Measurements from ENCODE around the gene MAEL. TPM values are rescaled to one million over a fixed set of nuclear protein-coding genes. Genes with fewer than 3 reads are reported as not detected.

The MAEL gene
- total and polyA plus RNA-seq, 9 donors, result 0.27 to 1.1 (median 0.39) TPM

- WGBS (ENCODE audit: insufficient coverage), result 60% methylated on average over 1 of the region's 2 CpGs
- no peaks in the 10 kb centered on the region for H3K27me3 ChIP-seq (ENCODE audit: control insufficient read depth, insufficient read depth, low read length)
- DNase-seq, result no peak
- no peaks in the 10 kb centered on the region for H3K9me3 ChIP-seq (replicated peaks; ENCODE audit: control insufficient read depth, low read depth, low read length)
- H3K36me3 ChIP-seq (ENCODE audit: control insufficient read depth, insufficient read depth, low read length), result no peaks in the 10 kb centered on the region
- H3K4me1 ChIP-seq (ENCODE audit: control insufficient read depth, insufficient read depth, low read length), result no peaks in the 10 kb centered on the region
- no peak overlapping the region for H3K27ac ChIP-seq (ENCODE audit: low read length)
- H3K4me3 ChIP-seq (ENCODE audit: low read length), result no peak overlapping the region
Observed at GRCh38 chr1:166956057-166956850, 32.8 kb upstream of the MAEL start.

- H3K27ac ChIP-seq (ENCODE audit: low read length), result no peak overlapping the region
- H3K27me3 ChIP-seq (ENCODE audit: control insufficient read depth, insufficient read depth, low read length), result no peaks in the 10 kb centered on the region
- no peak overlapping the region for H3K4me3 ChIP-seq (ENCODE audit: low read length)
- no CpG with 5 or more reads among the region's 2 CpGs for WGBS (ENCODE audit: insufficient coverage)
- DNase-seq, result no peak
- H3K36me3 ChIP-seq (ENCODE audit: control insufficient read depth, insufficient read depth, low read length), result no peaks in the 10 kb centered on the region
- H3K9me3 ChIP-seq (replicated peaks; ENCODE audit: control insufficient read depth, low read depth, low read length), result no peaks in the 10 kb centered on the region
- no peaks in the 10 kb centered on the region for H3K4me1 ChIP-seq (ENCODE audit: control insufficient read depth, insufficient read depth, low read length)
Observed at GRCh38 chr1:166956872-166957271, 32.2 kb upstream of the MAEL start.

GRCh38 chr1:166960858-166961474 is 28.1 kb upstream of the MAEL start:
- no CpG with 5 or more reads among the region's 1 CpG for WGBS (ENCODE audit: insufficient coverage)
- peaks cover 2% of the 10 kb centered on the region for H3K27me3 ChIP-seq (ENCODE audit: control insufficient read depth, insufficient read depth, low read length)
- H3K4me3 ChIP-seq (ENCODE audit: low read length), result no peak overlapping the region
- no peak for DNase-seq
- H3K36me3 ChIP-seq (ENCODE audit: control insufficient read depth, insufficient read depth, low read length), result no peaks in the 10 kb centered on the region
- H3K27ac ChIP-seq (ENCODE audit: low read length), result no peak overlapping the region
- H3K9me3 ChIP-seq (replicated peaks; ENCODE audit: control insufficient read depth, low read depth, low read length), result no peaks in the 10 kb centered on the region
- H3K4me1 ChIP-seq (ENCODE audit: control insufficient read depth, insufficient read depth, low read length), result no peaks in the 10 kb centered on the region

- 74% methylated on average over 3 of the region's 5 CpGs for WGBS (ENCODE audit: insufficient coverage)
- Histone ChIP-seq H3K4me3 (ENCODE audit: low read length) (no peak overlapping the region), H3K27me3 (ENCODE audit: control insufficient read depth, insufficient read depth, low read length) (peaks cover 16% of the 10 kb centered on the region), H3K36me3 (ENCODE audit: control insufficient read depth, insufficient read depth, low read length) (no peaks in the 10 kb centered on the region), H3K4me1 (ENCODE audit: control insufficient read depth, insufficient read depth, low read length) (no peaks in the 10 kb centered on the region), H3K9me3 (replicated peaks; ENCODE audit: control insufficient read depth, low read depth, low read length) (no peaks in the 10 kb centered on the region), H3K27ac (ENCODE audit: low read length) (no peak overlapping the region)
- DNase-seq, result no peak
Observed at GRCh38 chr1:166969074-166969677, 19.9 kb upstream of the MAEL start.

- peaks cover 7% of the 10 kb centered on the region for H3K4me1 ChIP-seq (ENCODE audit: control insufficient read depth, insufficient read depth, low read length)
- peaks cover 26% of the 10 kb centered on the region for H3K27me3 ChIP-seq (ENCODE audit: control insufficient read depth, insufficient read depth, low read length)
- no peaks in the 10 kb centered on the region for H3K36me3 ChIP-seq (ENCODE audit: control insufficient read depth, insufficient read depth, low read length)
- no peak for DNase-seq
- no peak overlapping the region for H3K4me3 ChIP-seq (ENCODE audit: low read length)
- no CpG with 5 or more reads among the region's 3 CpGs for WGBS (ENCODE audit: insufficient coverage)
- no peak overlapping the region for H3K27ac ChIP-seq (ENCODE audit: low read length)
- H3K9me3 ChIP-seq (replicated peaks; ENCODE audit: control insufficient read depth, low read depth, low read length), result no peaks in the 10 kb centered on the region
Observed at GRCh38 chr1:166971252-166971651, 17.8 kb upstream of the MAEL start.

- no peak for DNase-seq
- Histone ChIP-seq H3K27me3 (ENCODE audit: control insufficient read depth, insufficient read depth, low read length) (peaks cover 34% of the 10 kb centered on the region), H3K36me3 (ENCODE audit: control insufficient read depth, insufficient read depth, low read length) (no peaks in the 10 kb centered on the region), H3K4me3 (ENCODE audit: low read length) (no peak overlapping the region), H3K4me1 (ENCODE audit: control insufficient read depth, insufficient read depth, low read length) (peaks cover 7% of the 10 kb centered on the region), H3K27ac (ENCODE audit: low read length) (no peak overlapping the region), H3K9me3 (replicated peaks; ENCODE audit: control insufficient read depth, low read depth, low read length) (no peaks in the 10 kb centered on the region)
- WGBS (ENCODE audit: insufficient coverage), result 70% methylated on average over 2 of the region's 3 CpGs
Observed at GRCh38 chr1:166972193-166972592, 16.9 kb upstream of the MAEL start.

GRCh38 chr1:166972826-166973225 is 16.3 kb upstream of the MAEL start:
- peaks cover 7% of the 10 kb centered on the region for H3K4me1 ChIP-seq (ENCODE audit: control insufficient read depth, insufficient read depth, low read length)
- H3K4me3 ChIP-seq (ENCODE audit: low read length), result no peak overlapping the region
- no peak overlapping the region for H3K27ac ChIP-seq (ENCODE audit: low read length)
- no CpG with 5 or more reads among the region's 2 CpGs for WGBS (ENCODE audit: insufficient coverage)
- H3K36me3 ChIP-seq (ENCODE audit: control insufficient read depth, insufficient read depth, low read length), result no peaks in the 10 kb centered on the region
- peaks cover 34% of the 10 kb centered on the region for H3K27me3 ChIP-seq (ENCODE audit: control insufficient read depth, insufficient read depth, low read length)
- DNase-seq, result no peak
- H3K9me3 ChIP-seq (replicated peaks; ENCODE audit: control insufficient read depth, low read depth, low read length), result no peaks in the 10 kb centered on the region

- DNase-seq, result peak; percentile 2
- H3K27ac ChIP-seq (ENCODE audit: low read length), result no peak overlapping the region
- H3K4me3 ChIP-seq (ENCODE audit: low read length), result peak overlapping the region; percentile 45
- no peaks in the 10 kb centered on the region for H3K36me3 ChIP-seq (ENCODE audit: control insufficient read depth, insufficient read depth, low read length)
- H3K27me3 ChIP-seq (ENCODE audit: control insufficient read depth, insufficient read depth, low read length), result peaks cover 34% of the 10 kb centered on the region
- WGBS (ENCODE audit: insufficient coverage), result 0% methylated on average over 4 of the region's 17 CpGs
- H3K9me3 ChIP-seq (replicated peaks; ENCODE audit: control insufficient read depth, low read depth, low read length), result no peaks in the 10 kb centered on the region
- peaks cover 7% of the 10 kb centered on the region for H3K4me1 ChIP-seq (ENCODE audit: control insufficient read depth, insufficient read depth, low read length)
Observed at GRCh38 chr1:166974647-166975345, 14.3 kb upstream of the MAEL start.

GRCh38 chr1:166975361-166976129 is 13.5 kb upstream of the MAEL start, which contains the start of gene ILDR2:
Gene ILDR2, minus strand, starts transcription at chr1:166975540. Its CDS starts 272 bp downstream, at chr1:166975268.
- Histone ChIP-seq H3K27ac (ENCODE audit: low read length) (no peak within 1 kb of the TSS), H3K9me3 (replicated peaks; ENCODE audit: control insufficient read depth, low read depth, low read length) (no peaks in the 10 kb centered on the region)
- under 1% methylated on average over 93 of the region's 97 CpGs for WGBS (ENCODE audit: insufficient coverage)

More at GRCh38 chr1:166975361-166976129, 13.5 kb upstream of the MAEL start, which contains the start of gene ILDR2:
- peaks cover 7% of the 10 kb centered on the region for H3K4me1 ChIP-seq (ENCODE audit: control insufficient read depth, insufficient read depth, low read length)
- peak within 1 kb of the TSS; percentile 48 for H3K4me3 ChIP-seq (ENCODE audit: low read length)
- peaks cover 34% of the 10 kb centered on the region for H3K27me3 ChIP-seq (ENCODE audit: control insufficient read depth, insufficient read depth, low read length)
- DNase-seq, result peak; percentile 38
- H3K36me3 ChIP-seq (ENCODE audit: control insufficient read depth, insufficient read depth, low read length), result no peaks in the 10 kb centered on the region
